K562 (cell line): ENCODE results near the gene PELI3. TPM values are rescaled to one million over a fixed set of nuclear protein-coding genes. Genes with fewer than 3 reads are reported as not detected.

Experiments
- ATAC-seq: fragments of 200-7000 bp; cut with Tn5 transposase; 3 replicates; pipeline ENCODE4 v1.9.1; 2020; ENCODE audit warnings: moderate library complexity
- BruUV-seq: library from RNA; stranded (reverse); fragments of 400-500 nt; replicated peaks from 2 replicates; lab custom pipeline; 2021; lab: Mats Ljungman, UMichigan
- CTCF ChIA-PET: fragments of 300-600 bp; formaldehyde crosslinking; extraction: SDS; loops from one replicate; lab custom pipeline; 2021; ENCODE audit warnings: low intra/inter-chr PET ratio; lab: Yijun Ruan, JAX
- POLR2A ChIA-PET: fragments of 300-600, 350-650 bp; sonication (Branson Sonifier 250); formaldehyde crosslinking; extraction: SDS; loops from one replicate; lab custom pipeline; 2021; ENCODE audit warnings: antibody characterized with exemption, inconsistent platforms; lab: Yijun Ruan, JAX
- DNase-seq, 4 experiments: peaks; one replicate each; pipeline versions ENCODE4 v3.0.0 to v3.0.0-alpha.2; 2011 to 2018; ENCODE audit warnings: low spot score in 3 of 4, mixed read lengths in 3 of 4; ENCODE audit errors: extremely low read depth in 1 of 4
- FAIRE-seq: peaks from 2 replicates; lab custom pipeline; 2011; peaks lifted over from hg19 to GRCh38; lab: Jason Lieb, UNC
- H2AFZ ChIP-seq: 2 replicates; pipeline ENCODE4 v1.6.0; 2011; ENCODE audit warnings: low read depth, low read length, control low read depth, inconsistent platforms
- H3K27ac ChIP-seq: fragments of 200-600 bp; 3 replicates; pipeline ENCODE4 v1.8.0; 2011; ENCODE audit warnings: low read depth, mild to moderate bottlenecking, control low read depth, inconsistent platforms, low read length, moderate library complexity, mixed read lengths; ENCODE audit errors: extremely low read depth
- H3K27me3 ChIP-seq, 2 experiments: fragments of 300-600 bp in 1 of 2; 2 replicates in 1 of 2; 3 replicates in 1 of 2; pipeline versions ENCODE4 v1.6.0 to v1.8.0; 2011; ENCODE audit warnings: inconsistent platforms in 2 of 2, low read length in 2 of 2, mild to moderate bottlenecking in 1 of 2, mixed read lengths in 1 of 2, moderate library complexity in 1 of 2; ENCODE audit not compliant: control insufficient read depth in 2 of 2, insufficient read depth in 2 of 2
- H3K36me3 ChIP-seq: fragments of 300-600 bp; 3 replicates; pipeline ENCODE4 v1.8.0; 2011; ENCODE audit warnings: mild to moderate bottlenecking, low read length, inconsistent platforms; ENCODE audit not compliant: control insufficient read depth, insufficient read depth
- H3K4me1 ChIP-seq, 2 experiments: fragments of 200-600 bp in 1 of 2; replicated peaks in 1 of 2; 2 replicates in 1 of 2; 3 replicates in 1 of 2; pipeline versions ENCODE4 v1.5.1 to v1.8.0; 2011; ENCODE audit warnings: inconsistent platforms in 2 of 2, low read length in 2 of 2, mild to moderate bottlenecking in 1 of 2, mixed read lengths in 1 of 2, moderate library complexity in 1 of 2; ENCODE audit not compliant: control insufficient read depth in 2 of 2, insufficient read depth in 2 of 2
- H3K4me2 ChIP-seq: 2 replicates; pipeline ENCODE4 v1.6.1; 2011; ENCODE audit warnings: low read length, control low read depth, inconsistent platforms, mixed read lengths; ENCODE audit not compliant: insufficient read depth
- H3K4me3 ChIP-seq: fragments of 200-600 bp; sonication (generic), shearing (Covaris generic); 2 replicates; pipeline ENCODE4 v1.5.1; 2016; ENCODE audit warnings: control low read depth, inconsistent platforms
- H3K79me2 ChIP-seq: fragments of 200-600 bp; 3 replicates; pipeline ENCODE4 v1.8.0; 2011; ENCODE audit warnings: low read length, inconsistent platforms; ENCODE audit not compliant: control insufficient read depth, insufficient read depth
- H3K9ac ChIP-seq, 2 experiments: 2 replicates each; pipeline versions ENCODE4 v1.6.0 to v1.6.1; 2011; ENCODE audit warnings: low read depth in 2 of 2, low read length in 2 of 2, control low read depth in 1 of 2, inconsistent platforms in 1 of 2, mild to moderate bottlenecking in 1 of 2, mixed read lengths in 1 of 2; ENCODE audit not compliant: insufficient read depth in 1 of 2
- H3K9me1 ChIP-seq: one replicate; pipeline ENCODE4 v1.6.0; 2011; ENCODE audit warnings: inconsistent platforms, mild to moderate bottlenecking, low read length, moderate library complexity; ENCODE audit not compliant: control insufficient read depth, insufficient read depth
- H3K9me3 ChIP-seq: replicated peaks from 2 replicates; pipeline ENCODE4 v1.5.1; 2011; ENCODE audit warnings: low read depth, low read length, inconsistent platforms; ENCODE audit not compliant: control insufficient read depth, insufficient read depth
- H4K20me1 ChIP-seq: replicated peaks from 2 replicates; pipeline ENCODE4 v1.6.1; 2011; ENCODE audit warnings: low read length, inconsistent platforms, mixed read lengths; ENCODE audit not compliant: control insufficient read depth, insufficient read depth
- ADNP ChIP-seq: fragments of 200-800 bp; sonication (Bioruptor generic); IDR thresholded peaks from 2 replicates; pipeline ENCODE4 v1.6.1; 2016; ENCODE audit warnings: missing genetic modification characterization, missing compliant biosample characterization
- CC2D1A ChIP-seq: fragments of 450-650 bp; IDR thresholded peaks from 2 replicates; pipeline ENCODE4 v1.6.1; 2017; ENCODE audit warnings: mild to moderate bottlenecking
- CREM ChIP-seq: IDR thresholded peaks from 2 replicates; pipeline ENCODE4 v1.6.1; 2014; ENCODE audit warnings: antibody characterized with exemption, low read depth
- FOXP4 ChIP-seq: sonication (generic); formaldehyde crosslinking; IDR thresholded peaks from 2 replicates; pipeline ENCODE4 v1.8.0; 2022; ENCODE audit warnings: mild to moderate bottlenecking, missing genetic modification reagents, borderline replicate concordance
- HDAC8 ChIP-seq: fragments of 450-650 bp; IDR thresholded peaks from 2 replicates; pipeline ENCODE4 v1.6.1; 2016; ENCODE audit warnings: mild to moderate bottlenecking, missing genetic modification characterization, moderate library complexity, missing compliant biosample characterization
- MAZ ChIP-seq, 2 experiments: fragments of 450-650 bp in 1 of 2; sonication (generic) in 1 of 2; formaldehyde crosslinking; IDR thresholded peaks in 1 of 2; conservative IDR thresholded peaks in 1 of 2; 2 replicates each; pipeline versions ENCODE4 v1.4.0 to v1.5.0; 2020; ENCODE audit warnings: mild to moderate bottlenecking in 1 of 2, missing genetic modification reagents in 1 of 2
- MEF2D ChIP-seq: conservative IDR thresholded peaks from 2 replicates; pipeline ENCODE4 v1.6.1; 2016; ENCODE audit warnings: low read depth, missing genetic modification characterization, missing compliant biosample characterization
- PCBP1 ChIP-seq: fragments of 200-400 bp; formaldehyde crosslinking; IDR thresholded peaks from 2 replicates; pipeline ENCODE4 v1.6.1; 2018; ENCODE audit warnings: mild to moderate bottlenecking, low read depth, low read length; ENCODE audit not compliant: poor library complexity, severe bottlenecking
- SMAD1 ChIP-seq: fragments of 150-350 bp; IDR thresholded peaks from 2 replicates; pipeline ENCODE4 v1.6.1; 2014; ENCODE audit warnings: low read length, low read depth; ENCODE audit not compliant: partially characterized antibody
- TCF7L2 ChIP-seq: fragments of 150-350 bp; IDR thresholded peaks from 2 replicates; pipeline ENCODE4 v1.6.1; 2016; ENCODE audit warnings: low read depth, mild to moderate bottlenecking, low read length, moderate library complexity
- WGBS: fragments of 100-300 bp; shearing (Covaris generic); methylation state at CpG from one replicate; pipeline ENCODE4 v1.1.6; 2016; ENCODE audit warnings: low coverage, mixed read lengths; ENCODE audit not compliant: insufficient coverage; ENCODE audit errors: missing lambda C conversion rate; 5-methylcytosine and 5-hydroxymethylcytosine counted together
- in situ Hi-C: fragments of 300-500 bp; cut with MboI; formaldehyde crosslinking; loops from 4 replicates; pipeline ENCODE4 v1.15.0; 2018; ENCODE audit warnings: inconsistent platforms, mixed read lengths
- intact Hi-C: fragments of 100-400 bp; cut with micrococcal nuclease; formaldehyde crosslinking; loops from 2 replicates; pipeline ENCODE4 v1.14.2; 2022
- polyA plus RNA-seq, 8 experiments: library from polyadenylated mRNA; depleted of rRNA in 4 of 8; stranded (reverse) in 5 of 8; unstranded in 3 of 8; fragments of >200 nt; fragmentation: Nextera tagmentation in 2 of 8; fragmentation: Illumina TruSeq in 1 of 8; extraction: Ambion mirVana in 2 of 8; extraction: Trizol in 1 of 8; gene quantifications; 2 replicates each; pipeline versions ENCODE4 v1.2.1 to v1.2.3, GENCODE V29; 2011 to 2014; ENCODE audit warnings: inconsistent platforms in 1 of 8, missing spikeins in 1 of 8
- total RNA-seq, 7 experiments: library from RNA; depleted of rRNA in 6 of 7; stranded (reverse); fragments of >200 nt in 6 of 7; fragmentation: Illumina TruSeq in 2 of 7; extraction: Trizol in 2 of 7; gene quantifications; 2 replicates each; pipeline versions ENCODE4 v1.2.1 to v1.2.3, GENCODE V29; 2011 to 2021; ENCODE audit warnings: low replicate concordance in 1 of 7

Gene PELI3
- total and polyA plus RNA-seq, 9 of the 15 experiments (the other 6 are each of a cell fraction or from before 2014, with no cell fraction given), result 0.17 to 4.2 (median 1.9) TPM

- no peak for TF ChIP-seq FOXP4
- no peak for TF ChIP-seq MEF2D (tag)
- no peak for TF ChIP-seq HDAC8
- TF ChIP-seq MAZ (CRISPR knock-in tag; conservative IDR thresholded peaks at IDR 0.05 in 1 of 2, IDR thresholded peaks at IDR 0.05 in 1 of 2), result 0 out of 4 replicates have a peak, but pooled peaks of 1 of the 2 experiments have one; percentile 3
Observed at GRCh38 chr11:66418986-66419308, 47.8 kb upstream of the PELI3 start (continued).

- intact Hi-C loops (no loop called here), in situ Hi-C loops (no loop called here)
- Histone ChIP-seq H3K9ac (no peak overlapping the region), H3K4me3 (no peak overlapping the region), H3K9me3 (no peaks in the 10 kb centered on the region), H3K79me2 (no peaks in the 10 kb centered on the region), H2AFZ (no peak overlapping the region), H3K4me2 (no peak overlapping the region), H3K4me1 (peaks cover 2 to 8% of the 10 kb centered on the region in 2 experiments; a peak in 2 of 5 replicates), H3K9me1 (peaks cover 6% of the 10 kb centered on the region), H3K27ac (no peak overlapping the region), H4K20me1 (peaks cover 16% of the 10 kb centered on the region), H3K36me3 (no peaks in the 10 kb centered on the region), H3K27me3 (peaks cover 0 to 12% of the 10 kb centered on the region in 2 experiments; a peak in 3 of 5 replicates)
- no TSS peak for BruUV-seq
- DNase-seq (no peak), FAIRE-seq (no peak), ATAC-seq (no peak)
- POLR2A ChIA-PET, result no interaction called here
- CTCF ChIA-PET, result no interaction called here
- 0% methylated on average over 4 of the region's 30 CpGs for WGBS
- TF ChIP-seq CREM (no peak), PCBP1 (no peak), TCF7L2 (no peak), ADNP (no peak), SMAD1 (no peak), CC2D1A (no peak)
Observed at GRCh38 chr11:66419825-66420224, 46.9 kb upstream of the PELI3 start.
